PC-3 (cell line): Measurements from ENCODE around the gene EMP2.

ENCODE experiments used
- CTCF ChIP-seq: fragments of 300-600 bp; sonication (generic); conservative IDR thresholded peaks from 2 replicates; pipeline ENCODE4 v1.5.1; 2017; ENCODE audit warnings: antibody characterized with exemption, low read depth, mild to moderate bottlenecking, low read length
- EZH2 ChIP-seq: fragments of 300-600 bp; sonication (generic); IDR thresholded peaks from one replicate; pipeline ENCODE4 v1.6.1; 2017; ENCODE audit warnings: antibody characterized with exemption, mild to moderate bottlenecking, low read length; ENCODE audit not compliant: unreplicated experiment
- EZH2phosphoT487 ChIP-seq: fragments of 300-600 bp; sonication (generic); IDR thresholded peaks from 2 replicates; pipeline ENCODE4 v1.6.1; 2018; ENCODE audit warnings: mild to moderate bottlenecking, antibody characterized with exemption, low read length, borderline replicate concordance

GRCh38 chr16:10554569-10554968, 25.8 kb downstream of the EMP2 start:
- no peak for TF ChIP-seq CTCF
- TF ChIP-seq EZH2phosphoT487: no peak
- TF ChIP-seq EZH2: no peak
